GM18858 (cell line): ENCODE data around the gene UNC50.
"Not testable (repeated sequence)": the region's sequence is repeated elsewhere in the genome, so short reads cannot be mapped to it uniquely, and the experiment has no call there.

Experiments
- ATAC-seq: cut with Tn5 transposase; IDR thresholded peaks from one replicate; pipeline ENCODE4 v1.9.1; 2021; ENCODE audit not compliant: unreplicated experiment

Gene UNC50

GRCh38 chr2:98576666-98577312 is 31.6 kb upstream of the UNC50 start:
- ATAC-seq: no peak

- ATAC-seq: no peak
These were observed 31.1 kb upstream of the UNC50 start for GRCh38 chr2:98577313-98577712.

GRCh38 chr2:98578231-98578630 is 30.2 kb upstream of the UNC50 start:
- no peak for ATAC-seq

- ATAC-seq: no peak
These were observed 28.5 kb upstream of the UNC50 start for GRCh38 chr2:98579926-98580325.

GRCh38 chr2:98580656-98581284 is 27.6 kb upstream of the UNC50 start:
- ATAC-seq: no peak

- ATAC-seq: no peak
These were observed 25.9 kb upstream of the UNC50 start for GRCh38 chr2:98582523-98582922.

GRCh38 chr2:98583276-98583675 is 25.1 kb upstream of the UNC50 start:
- ATAC-seq: no peak

GRCh38 chr2:98583816-98584618 is 24.4 kb upstream of the UNC50 start:
- no peak for ATAC-seq

GRCh38 chr2:98585386-98585785 is 23.0 kb upstream of the UNC50 start:
- no peak for ATAC-seq

GRCh38 chr2:98586551-98587140 is 21.7 kb upstream of the UNC50 start:
- no peak for ATAC-seq

GRCh38 chr2:98588880-98589431 is 19.4 kb upstream of the UNC50 start:
- ATAC-seq: no peak

- no peak for ATAC-seq
These were observed 18.9 kb upstream of the UNC50 start for GRCh38 chr2:98589489-98589888.

- no peak for ATAC-seq
These were observed 15.8 kb upstream of the UNC50 start for GRCh38 chr2:98592565-98592964.

- not testable (repeated sequence) for ATAC-seq
These were observed 13.7 kb upstream of the UNC50 start for GRCh38 chr2:98594665-98595064.

GRCh38 chr2:98598781-98599428 is 9.5 kb upstream of the UNC50 start:
- no peak for ATAC-seq

GRCh38 chr2:98601532-98602132 is 6.8 kb upstream of the UNC50 start:
- ATAC-seq: no peak

- no peak for ATAC-seq
These were observed 3.8 kb upstream of the UNC50 start for GRCh38 chr2:98604547-98604946.

- ATAC-seq: no peak
These were observed 3.3 kb upstream of the UNC50 start for GRCh38 chr2:98605076-98605475.

GRCh38 chr2:98606431-98606830 is 2.0 kb upstream of the UNC50 start:
- no peak for ATAC-seq

GRCh38 chr2:98607104-98607503 is 1.3 kb upstream of the UNC50 start:
- no peak for ATAC-seq

- no peak for ATAC-seq
These were observed 661 bp upstream of the UNC50 start for GRCh38 chr2:98607741-98608115.
